ENCODE measurements around the gene PTDSS2. TPM values are rescaled to one million over a fixed set of nuclear protein-coding genes. Genes with fewer than 3 reads are reported as not detected.

Gene PTDSS2
- total and polyA plus RNA-seq, 2 of the 4 experiments (the other 2 are of a cell fraction): 23.5 to 26.6 TPM

GRCh38 chr11:456533-456932, 6.5 kb downstream of the PTDSS2 start:
- H2BK120ac ChIP-seq (ENCODE audit: low read depth, low read length): no peak overlapping the region
- H3K27ac ChIP-seq (ENCODE audit: insufficient read depth, low read length): no peak overlapping the region
- H3K23ac ChIP-seq (ENCODE audit: low read depth, low read length): no peak overlapping the region
- ChIA-PET POLR2A (ENCODE audit: unreplicated experiment) (no interaction called here), CTCF (no interaction called here)
- H4K5ac ChIP-seq (ENCODE audit: low read depth, low read length): no peak overlapping the region
- no peak overlapping the region for H3K4me3 ChIP-seq (ENCODE audit: insufficient read depth, low read depth, low read length)
- H3K9ac ChIP-seq (ENCODE audit: low read depth, low read length): no peak overlapping the region
- no peaks in the 10 kb centered on the region for H3K9me3 ChIP-seq (ENCODE audit: control insufficient read depth, insufficient read depth, low read length)
- H3K56ac ChIP-seq (ENCODE audit: extremely low read depth, insufficient read depth, low read length): no peak overlapping the region
- TF ChIP-seq ELK1 (IDR thresholded peaks at IDR 0.05; ENCODE audit: borderline replicate concordance, low read depth, low read length) (no peak), USF2 (IDR thresholded peaks at IDR 0.05; ENCODE audit: low read depth, low read length) (no peak), CEBPB (IDR thresholded peaks at IDR 0.05; ENCODE audit: low read depth, low read length) (no peak), RCOR1 (IDR thresholded peaks at IDR 0.05; ENCODE audit: insufficient replicate concordance, low read length) (no peak), MXI1 (IDR thresholded peaks at IDR 0.05; ENCODE audit: borderline replicate concordance, low read depth, low read length) (no peak), SMC3 (IDR thresholded peaks at IDR 0.05; ENCODE audit: low read depth, low read length) (no peak), POLR2A (IDR thresholded peaks at IDR 0.05; ENCODE audit: low read depth, low read length) (no peak), BHLHE40 (IDR thresholded peaks at IDR 0.05; ENCODE audit: low read depth, low read length) (no peak), RFX5 (IDR thresholded peaks at IDR 0.05; ENCODE audit: low read depth, low read length) (no peak), MAZ (IDR thresholded peaks at IDR 0.05; ENCODE audit: borderline replicate concordance, low read depth, low read length) (no peak), CTCF (conservative IDR thresholded peaks at IDR 0.05; ENCODE audit: low read depth, low read length) (no peak), NFE2L2 (IDR thresholded peaks at IDR 0.05; ENCODE audit: low read depth, low read length) (no peak), CHD1 (IDR thresholded peaks at IDR 0.05; ENCODE audit: low read depth, low read length) (no peak), MAFK (IDR thresholded peaks at IDR 0.05; ENCODE audit: low read depth, low read length) (no peak), RAD21 (IDR thresholded peaks at IDR 0.05; ENCODE audit: low read length) (no peak)
- dilution Hi-C loops (cut with HindIII; ENCODE audit: low sequenced_read_pairs, unreplicated experiment) (no loop called here), intact Hi-C loops (cut with micrococcal nuclease) (no loop called here), in situ Hi-C loops (cut with MboI; ENCODE audit: low sequenced_read_pairs) (loop anchor here (10.0 kb wide), 1 partner anchor 152 kb away; the partner anchor contains the start of gene IFITM2)
- H3K18ac ChIP-seq (ENCODE audit: low read depth, low read length): no peak overlapping the region
- H2BK15ac ChIP-seq (ENCODE audit: low read depth, low read length): no peak overlapping the region
- H3K4me1 ChIP-seq (ENCODE audit: control insufficient read depth, insufficient read depth, low read length): peaks cover 2% of the 10 kb centered on the region; the same call in 1 of the 2 replicates
- H2AK5ac ChIP-seq (ENCODE audit: low read depth, low read length): no peak overlapping the region
- H3K14ac ChIP-seq (replicated peaks; ENCODE audit: low read depth, low read length): no peak overlapping the region
- H4K8ac ChIP-seq (ENCODE audit: low read depth in 2 of 2, low read length in 2 of 2): no peak overlapping the region
- H3K79me1 ChIP-seq (ENCODE audit: low read depth in 1 of 2, low read length in 2 of 2): peaks cover 15 to 88% of the 10 kb centered on the region in 2 experiments; a peak in 3 of 4 replicates
- DNase-seq (no peak), ATAC-seq (ENCODE audit: low read depth) (no peak)
- no peak overlapping the region for H3K4me2 ChIP-seq (ENCODE audit: low read depth, low read length)
- H4K20me1 ChIP-seq (ENCODE audit: insufficient read depth, low read length): peaks cover 36% of the 10 kb centered on the region
- H3K9me1 ChIP-seq (ENCODE audit: insufficient read depth, low read length): 0 out of 2 replicates have a peak, but pooled peaks cover 7% of the 10 kb centered on the region
- no TSS peak for BruUV-seq (replicated peaks)
- peaks cover 43% of the 10 kb centered on the region for H3K36me3 ChIP-seq (ENCODE audit: control insufficient read depth, insufficient read depth, low read length)
- no peak overlapping the region for H2AK9ac ChIP-seq (replicated peaks; ENCODE audit: low read depth, low read length, poor library complexity)
- no peaks in the 10 kb centered on the region for H3K27me3 ChIP-seq (ENCODE audit: control insufficient read depth, insufficient read depth, low read length)
- no peak overlapping the region for H2BK5ac ChIP-seq (ENCODE audit: low read depth, low read length, poor library complexity, severe bottlenecking)
- no peak overlapping the region for H2BK20ac ChIP-seq (ENCODE audit: low read depth, low read length)
- H4K91ac ChIP-seq (ENCODE audit: insufficient read depth, low read depth, low read length): no peak overlapping the region
- WGBS, 2 experiments (ENCODE audit: extremely low coverage in 2 of 2, insufficient read length in 1 of 2): no CpG with 5 or more reads among the region's 7 CpGs
- no peak overlapping the region for H2AFZ ChIP-seq (replicated peaks; ENCODE audit: low read length, poor library complexity)
- H3K4ac ChIP-seq (ENCODE audit: low read depth, low read length): no peak overlapping the region
